Common myeloid progenitor, CD34-positive (primary cell): ENCODE results near the gene ZDHHC3.

ENCODE experiments used
- CTCF ChIA-PET: fragments of 350-600 bp; sonication (Branson Sonifier 250); formaldehyde crosslinking; loops from one replicate; lab custom pipeline; 2021; ENCODE audit warnings: antibody characterized with exemption; lab: Charles Lee
- POLR2A ChIA-PET: fragments of 350-600 bp; sonication (Branson Sonifier 250); formaldehyde crosslinking; loops from one replicate; lab custom pipeline; 2021; ENCODE audit warnings: antibody characterized with exemption; lab: Charles Lee
- DNase-seq, 3 donors: peaks; one replicate each; pipeline versions ENCODE4 v3.0.0 to v3.0.0-alpha.2; 2013
- H3K27ac ChIP-seq, 2 experiments: 1 replicate in 1 of 2; 2 replicates in 1 of 2; pipeline ENCODE4 v1.7.0; 2013; ENCODE audit warnings: inconsistent platforms in 2 of 2, low read length in 2 of 2, mild to moderate bottlenecking in 2 of 2, low read depth in 1 of 2, moderate library complexity in 1 of 2; ENCODE audit not compliant: severe bottlenecking in 2 of 2, insufficient read depth in 1 of 2, poor library complexity in 1 of 2
- H3K27me3 ChIP-seq, 5 experiments: replicated peaks in 2 of 5; 1 replicate in 3 of 5; 2 replicates in 2 of 5; pipeline versions ENCODE4 v1.6.1 to v1.7.0; 2013; ENCODE audit warnings: low read length in 4 of 5, mild to moderate bottlenecking in 2 of 5, moderate library complexity in 2 of 5, inconsistent platforms in 1 of 5; ENCODE audit not compliant: insufficient read depth in 5 of 5, control insufficient read depth in 4 of 5
- H3K36me3 ChIP-seq, 4 experiments: 1 replicate in 2 of 4; 2 replicates in 2 of 4; pipeline versions ENCODE4 v1.6.1 to v1.7.0; 2013; ENCODE audit warnings: low read length in 3 of 4, control low read depth in 1 of 4, mild to moderate bottlenecking in 1 of 4; ENCODE audit not compliant: control insufficient read depth in 4 of 4, insufficient read depth in 4 of 4
- H3K4me1 ChIP-seq, 4 experiments: 1 replicate in 3 of 4; 2 replicates in 1 of 4; pipeline versions ENCODE4 v1.6.1 to v1.7.1; 2013; ENCODE audit warnings: low read length in 3 of 4, mild to moderate bottlenecking in 3 of 4, control low read depth in 1 of 4, inconsistent platforms in 1 of 4, moderate library complexity in 1 of 4; ENCODE audit not compliant: control insufficient read depth in 4 of 4, insufficient read depth in 4 of 4; ENCODE audit errors: control extremely low read depth in 1 of 4
- H3K4me3 ChIP-seq, 7 experiments: 1 replicate in 4 of 7; 2 replicates in 3 of 7; pipeline versions ENCODE4 v1.5.1 to v1.7.0; 2013; ENCODE audit warnings: mild to moderate bottlenecking in 7 of 7, low read length in 6 of 7, moderate library complexity in 6 of 7, inconsistent platforms in 2 of 7, low read depth in 2 of 7, control low read depth in 1 of 7; ENCODE audit not compliant: insufficient read depth in 4 of 7, control insufficient read depth in 1 of 7; ENCODE audit errors: extremely low read depth in 1 of 7
- H3K9me3 ChIP-seq, 5 experiments: 1 replicate in 4 of 5; 2 replicates in 1 of 5; pipeline versions ENCODE4 v1.6.1 to v1.7.1; 2013; ENCODE audit warnings: low read length in 4 of 5, mild to moderate bottlenecking in 2 of 5, inconsistent platforms in 1 of 5, low read depth in 1 of 5, moderate library complexity in 1 of 5; ENCODE audit not compliant: control insufficient read depth in 4 of 5, insufficient read depth in 2 of 5; ENCODE audit errors: control extremely low read depth in 1 of 5
- WGBS: methylation state at CpG from one replicate; pipeline ENCODE4 v1.1.5; 2013; ENCODE audit not compliant: insufficient coverage; 5-methylcytosine and 5-hydroxymethylcytosine counted together

The ZDHHC3 gene

GRCh38 chr3:44907612-44908011, 68.4 kb downstream of the ZDHHC3 start:
- 33% methylated on average over 2 of the region's 4 CpGs for WGBS
- peaks cover 1 to 37% (median 16%) of the 10 kb centered on the region in 5 experiments for H3K9me3 ChIP-seq
- H3K4me3 ChIP-seq = no peak overlapping the region
- no peak for DNase-seq
- ChIA-PET POLR2A (no interaction called here), CTCF (interaction anchor here (0.7 to 1.2 kb wide), 2 partner anchors 10 to 13 kb away, joined by 3 to 4 read pairs; no protein-coding TSS in a partner anchor)
- no peaks in the 10 kb centered on the region for H3K36me3 ChIP-seq
- H3K27ac ChIP-seq = no peak overlapping the region
- no peaks in the 10 kb centered on the region for H3K4me1 ChIP-seq
- H3K27me3 ChIP-seq = peaks cover 0 to 7% (median 2%) of the 10 kb centered on the region in 5 experiments

- POLR2A ChIA-PET = no interaction called here
- Histone ChIP-seq H3K27me3 (peaks cover 0 to 7% (median 2%) of the 10 kb centered on the region in 5 experiments), H3K4me3 (no peak overlapping the region), H3K27ac (no peak overlapping the region), H3K36me3 (no peaks in the 10 kb centered on the region), H3K4me1 (no peaks in the 10 kb centered on the region), H3K9me3 (peaks cover 1 to 37% (median 16%) of the 10 kb centered on the region in 5 experiments)
- no peak for DNase-seq
- CTCF ChIA-PET = no interaction called here
- WGBS = 100% methylated on average over 4 of the region's 4 CpGs
These were observed 69.0 kb downstream of the ZDHHC3 start for GRCh38 chr3:44906997-44907396.

GRCh38 chr3:44905446-44906157, 70.4 kb downstream of the ZDHHC3 start:
- DNase-seq = peak in 1 of 3 donors; percentile 31
- Histone ChIP-seq H3K4me1 (no peaks in the 10 kb centered on the region), H3K27ac (no peak overlapping the region), H3K27me3 (peaks cover 0 to 7% (median 2%) of the 10 kb centered on the region in 5 experiments), H3K36me3 (no peaks in the 10 kb centered on the region), H3K4me3 (no peak overlapping the region), H3K9me3 (peaks cover 1 to 37% (median 16%) of the 10 kb centered on the region in 5 experiments)
- WGBS = 100% methylated on average over 3 of the region's 3 CpGs
- ChIA-PET POLR2A (no interaction called here), CTCF (interaction anchor here (1.1 kb wide), 1 partner anchor 9 kb away, joined by 3 read pairs; no protein-coding TSS in a partner anchor)

GRCh38 chr3:44903751-44904150, 72.2 kb downstream of the ZDHHC3 start:
- H3K4me3 ChIP-seq = no peak overlapping the region
- WGBS = 92% methylated on average over 8 of the region's 15 CpGs
- POLR2A ChIA-PET = no interaction called here

GRCh38 chr3:44903314-44903713, 72.7 kb downstream of the ZDHHC3 start:
- ChIA-PET POLR2A (no interaction called here), CTCF (no interaction called here)
- no peak overlapping the region for H3K27ac ChIP-seq
- 15% methylated on average over 2 of the region's 2 CpGs for WGBS
- no peak overlapping the region for H3K4me3 ChIP-seq
- H3K4me1 ChIP-seq = no peaks in the 10 kb centered on the region
- DNase-seq = no peak
- no peaks in the 10 kb centered on the region for H3K27me3 ChIP-seq
- H3K9me3 ChIP-seq = peaks cover 1 to 23% (median 10%) of the 10 kb centered on the region in 5 experiments
- no peaks in the 10 kb centered on the region for H3K36me3 ChIP-seq

More at GRCh38 chr3:44903751-44904150, 72.2 kb downstream of the ZDHHC3 start:
- H3K4me1 ChIP-seq = no peaks in the 10 kb centered on the region
- no peaks in the 10 kb centered on the region for H3K36me3 ChIP-seq
- CTCF ChIA-PET = no interaction called here
- peaks cover 1 to 25% (median 10%) of the 10 kb centered on the region in 5 experiments for H3K9me3 ChIP-seq
- H3K27ac ChIP-seq = no peak overlapping the region
- DNase-seq = no peak
- peaks cover 0 to 1% (median 0%) of the 10 kb centered on the region in 5 experiments for H3K27me3 ChIP-seq

- 92% methylated on average over 4 of the region's 4 CpGs for WGBS
- Histone ChIP-seq H3K36me3 (no peaks in the 10 kb centered on the region), H3K27me3 (no peaks in the 10 kb centered on the region), H3K4me3 (no peak overlapping the region), H3K27ac (no peak overlapping the region), H3K9me3 (peaks cover 1 to 17% (median 10%) of the 10 kb centered on the region in 5 experiments), H3K4me1 (no peaks in the 10 kb centered on the region)
- DNase-seq = no peak
- ChIA-PET POLR2A (no interaction called here), CTCF (no interaction called here)
These were observed 73.3 kb downstream of the ZDHHC3 start for GRCh38 chr3:44902628-44903027.

- Histone ChIP-seq H3K4me1 (no peaks in the 10 kb centered on the region), H3K27me3 (no peaks in the 10 kb centered on the region), H3K36me3 (no peaks in the 10 kb centered on the region), H3K9me3 (no peaks in the 10 kb centered on the region), H3K27ac (no peak overlapping the region), H3K4me3 (no peak overlapping the region)
- WGBS = 82% methylated on average over 10 of the region's 13 CpGs
- ChIA-PET POLR2A (no interaction called here), CTCF (no interaction called here)
- DNase-seq = no peak
These were observed 76.1 kb downstream of the ZDHHC3 start for GRCh38 chr3:44899683-44900367.
